Suprapubic skin (tissue), 4 donors: Measurements from ENCODE around the gene AKR1C4. TPM values are rescaled to one million over a fixed set of nuclear protein-coding genes. Genes with fewer than 3 reads are reported as not detected.

ENCODE experiments used
- DNase-seq, 2 donors: peaks; one replicate each; pipeline ENCODE4 v3.0.0-alpha.2; 2019; ENCODE audit warnings: low spot score in 2 of 2
- H3K27ac ChIP-seq: fragments of 200-600 bp; sonication (generic); one replicate; pipeline ENCODE4 v1.5.1; 2019
- H3K27me3 ChIP-seq: fragments of 200-600 bp; sonication (generic); one replicate; pipeline ENCODE4 v1.5.1; 2019
- H3K36me3 ChIP-seq: fragments of 200-600 bp; sonication (generic); one replicate; pipeline ENCODE4 v1.5.1; 2019
- H3K4me1 ChIP-seq: fragments of 200-600 bp; sonication (generic); one replicate; pipeline ENCODE4 v1.5.1; 2019
- H3K4me3 ChIP-seq: fragments of 200-600 bp; sonication (generic); one replicate; pipeline ENCODE4 v1.5.1; 2019; ENCODE audit warnings: mild to moderate bottlenecking
- H3K9me3 ChIP-seq: fragments of 200-600 bp; sonication (generic); one replicate; pipeline ENCODE4 v1.5.1; 2019
- CTCF ChIP-seq, 2 donors: fragments of 200-600 bp in 1 of 2; fragments of 450-650 bp in 1 of 2; sonication (generic) in 1 of 2; IDR thresholded peaks; one replicate each; pipeline ENCODE4 v1.5.1; 2016 to 2019; ENCODE audit warnings: antibody characterized with exemption in 2 of 2, mild to moderate bottlenecking in 1 of 2, moderate library complexity in 1 of 2
- EP300 ChIP-seq: sonication (generic); formaldehyde crosslinking; IDR thresholded peaks from one replicate; pipeline ENCODE4 v1.6.1; 2017; ENCODE audit warnings: antibody characterized with exemption
- POLR2A ChIP-seq, 2 donors: fragments of 450-650 bp; IDR thresholded peaks; one replicate each; pipeline ENCODE4 v1.6.1; 2017; ENCODE audit warnings: antibody characterized with exemption in 2 of 2, mild to moderate bottlenecking in 2 of 2, moderate library complexity in 2 of 2
- POLR2AphosphoS5 ChIP-seq, 3 donors: sonication (generic); formaldehyde crosslinking; IDR thresholded peaks; one replicate each; pipeline ENCODE4 v1.6.1; 2017; ENCODE audit warnings: antibody characterized with exemption in 3 of 3
- WGBS: methylation state at CpG from one replicate; pipeline ENCODE4 v1.1.5; 2018; 5-methylcytosine and 5-hydroxymethylcytosine counted together
- total RNA-seq, 4 donors: library from RNA; depleted of rRNA; stranded (reverse); fragments of >200 nt; gene quantifications; one replicate each; pipeline ENCODE4 v1.1.0, GENCODE V29; 2016

Gene AKR1C4
- total RNA-seq: 1 to 10 TPM in 1 of 4 donors, not detected in 3; 1.1 TPM

GRCh38 chr10:5196702-5197113 lies at the start of gene AKR1C4:
Gene AKR1C4 (plus strand): TSS chr10:5196837. CDS start chr10:5196868, 31 bp downstream.
- no peaks in the 10 kb centered on the region for H3K27me3 ChIP-seq
- H3K27ac ChIP-seq: no peak within 1 kb of the TSS
- no peaks in the 10 kb centered on the region for H3K9me3 ChIP-seq
- H3K36me3 ChIP-seq: no peaks in the 10 kb centered on the region
- 54% methylated on average over 4 of the region's 4 CpGs for WGBS
- TF ChIP-seq POLR2A (IDR thresholded peaks at IDR 0.05) (no peak), CTCF (IDR thresholded peaks at IDR 0.05) (no peak)
- no peak for DNase-seq
- no peak within 1 kb of the TSS for H3K4me3 ChIP-seq
- H3K4me1 ChIP-seq: no peaks in the 10 kb centered on the region

- no peak for TF ChIP-seq POLR2AphosphoS5 (IDR thresholded peaks at IDR 0.05)
- TF ChIP-seq CTCF (IDR thresholded peaks at IDR 0.05): no peak
- no peak for TF ChIP-seq POLR2A (IDR thresholded peaks at IDR 0.05)
- no peak for TF ChIP-seq EP300
- Histone ChIP-seq H3K27me3 (no peaks in the 10 kb centered on the region), H3K27ac (no peak overlapping the region), H3K4me1 (no peaks in the 10 kb centered on the region), H3K36me3 (no peaks in the 10 kb centered on the region), H3K9me3 (peaks cover 5% of the 10 kb centered on the region), H3K4me3 (no peak overlapping the region)
- 82% methylated on average over 5 of the region's 5 CpGs for WGBS
- DNase-seq: no peak
Measured at GRCh38 chr10:5146920-5147254, 49.8 kb upstream of the AKR1C4 start.

- H3K27ac ChIP-seq: no peak overlapping the region
- WGBS: 68% methylated on average over 5 of the region's 5 CpGs
Measured at GRCh38 chr10:5147255-5147980, 49.2 kb upstream of the AKR1C4 start.

GRCh38 chr10:5147981-5148677 lies 48.5 kb upstream of the AKR1C4 start:
- no peak for DNase-seq
- H3K27me3 ChIP-seq: no peaks in the 10 kb centered on the region
- no peaks in the 10 kb centered on the region for H3K4me1 ChIP-seq
- H3K27ac ChIP-seq: no peak overlapping the region
- H3K36me3 ChIP-seq: no peaks in the 10 kb centered on the region
- WGBS: 59% methylated on average over 3 of the region's 3 CpGs
- H3K4me3 ChIP-seq: no peak overlapping the region
- H3K9me3 ChIP-seq: peaks cover 5% of the 10 kb centered on the region
- no peak for TF ChIP-seq POLR2AphosphoS5 (IDR thresholded peaks at IDR 0.05)
- TF ChIP-seq EP300: no peak
- no peak for TF ChIP-seq CTCF (IDR thresholded peaks at IDR 0.05)
- TF ChIP-seq POLR2A (IDR thresholded peaks at IDR 0.05): no peak

More at GRCh38 chr10:5147255-5147980, 49.2 kb upstream of the AKR1C4 start:
- TF ChIP-seq POLR2AphosphoS5 (IDR thresholded peaks at IDR 0.05) (no peak), POLR2A (IDR thresholded peaks at IDR 0.05) (no peak), EP300 (no peak), CTCF (IDR thresholded peaks at IDR 0.05) (no peak)
- no peak overlapping the region for H3K4me3 ChIP-seq
- no peaks in the 10 kb centered on the region for H3K27me3 ChIP-seq
- no peaks in the 10 kb centered on the region for H3K4me1 ChIP-seq
- H3K9me3 ChIP-seq: peaks cover 5% of the 10 kb centered on the region
- DNase-seq: no peak
- no peaks in the 10 kb centered on the region for H3K36me3 ChIP-seq

- H3K36me3 ChIP-seq: no peaks in the 10 kb centered on the region
- WGBS: 53% methylated on average over 1 of the region's 1 CpG
- no peak overlapping the region for H3K27ac ChIP-seq
- no peaks in the 10 kb centered on the region for H3K4me1 ChIP-seq
- no peak for TF ChIP-seq CTCF (IDR thresholded peaks at IDR 0.05)
- no peak for TF ChIP-seq POLR2A (IDR thresholded peaks at IDR 0.05)
- no peak for TF ChIP-seq EP300
- no peak for TF ChIP-seq POLR2AphosphoS5 (IDR thresholded peaks at IDR 0.05)
- no peak for DNase-seq
- no peak overlapping the region for H3K4me3 ChIP-seq
- H3K27me3 ChIP-seq: no peaks in the 10 kb centered on the region
- H3K9me3 ChIP-seq: peaks cover 5% of the 10 kb centered on the region
Measured at GRCh38 chr10:5148678-5149032, 48.0 kb upstream of the AKR1C4 start.
